ENCODE data around the gene CA10. TPM values are rescaled to one million over a fixed set of nuclear protein-coding genes. Genes with fewer than 3 reads are reported as not detected.

The CA10 gene
- total and polyA plus RNA-seq, 2 of the 4 experiments (the other 2 are of a cell fraction), result not detected

DNA sequence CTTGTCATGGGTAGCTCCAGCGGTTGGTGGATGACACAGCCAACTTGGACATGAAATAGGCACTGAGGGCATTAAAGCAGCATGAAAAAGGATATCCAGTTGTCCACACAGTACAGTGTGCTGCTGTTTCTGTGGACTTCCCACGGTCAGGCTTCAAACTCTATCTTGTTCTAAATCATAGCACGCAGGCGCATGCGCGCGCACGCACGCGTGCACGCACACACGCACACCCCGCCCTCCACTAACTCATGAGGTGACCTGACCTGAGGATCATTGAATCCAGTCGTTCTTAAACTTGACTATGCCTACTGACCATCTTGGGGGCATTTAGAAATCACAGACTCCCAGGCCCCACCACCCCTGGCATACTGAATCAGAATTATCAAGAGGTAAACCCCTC, 361.4 kb downstream of the CA10 start:
- Histone ChIP-seq H2BK20ac (ENCODE audit: low read depth, low read length) (no peak overlapping the region), H3K79me1 (ENCODE audit: low read depth in 1 of 2, low read length in 2 of 2) (no peaks in the 10 kb centered on the region), H3K23ac (ENCODE audit: low read depth, low read length) (no peak overlapping the region), H3K56ac (ENCODE audit: extremely low read depth, insufficient read depth, low read length) (no peak overlapping the region), H4K8ac (ENCODE audit: low read depth in 2 of 2, low read length in 2 of 2) (no peak overlapping the region), H4K5ac (ENCODE audit: low read depth, low read length) (no peak overlapping the region), H3K36me3 (ENCODE audit: control insufficient read depth, insufficient read depth, low read length) (no peaks in the 10 kb centered on the region), H3K27ac (ENCODE audit: insufficient read depth, low read length) (no peak overlapping the region), H2BK15ac (ENCODE audit: low read depth, low read length) (no peak overlapping the region), H2BK120ac (ENCODE audit: low read depth, low read length) (no peak overlapping the region), H3K9me1 (ENCODE audit: insufficient read depth, low read length) (no peaks in the 10 kb centered on the region), H3K9ac (ENCODE audit: low read depth, low read length) (no peak overlapping the region), H2AFZ (replicated peaks; ENCODE audit: low read length, poor library complexity) (no peak overlapping the region), H3K14ac (replicated peaks; ENCODE audit: low read depth, low read length) (no peak overlapping the region), H2AK5ac (ENCODE audit: low read depth, low read length) (no peak overlapping the region), H3K4ac (ENCODE audit: low read depth, low read length) (no peak overlapping the region), H3K4me2 (ENCODE audit: low read depth, low read length) (no peak overlapping the region), H2AK9ac (replicated peaks; ENCODE audit: low read depth, low read length, poor library complexity) (no peak overlapping the region), H3K18ac (ENCODE audit: low read depth, low read length) (no peak overlapping the region), H3K9me3 (ENCODE audit: control insufficient read depth, insufficient read depth, low read length) (peaks cover 17% of the 10 kb centered on the region), H3K4me1 (ENCODE audit: control insufficient read depth, insufficient read depth, low read length) (no peaks in the 10 kb centered on the region), H3K4me3 (ENCODE audit: insufficient read depth, low read depth, low read length) (no peak overlapping the region), H4K20me1 (ENCODE audit: insufficient read depth, low read length) (no peaks in the 10 kb centered on the region), H2BK5ac (ENCODE audit: low read depth, low read length, poor library complexity, severe bottlenecking) (no peak overlapping the region), H4K91ac (ENCODE audit: insufficient read depth, low read depth, low read length) (no peak overlapping the region), H3K27me3 (ENCODE audit: control insufficient read depth, insufficient read depth, low read length) (no peaks in the 10 kb centered on the region)
- WGBS, 2 experiments (ENCODE audit: extremely low coverage in 2 of 2, insufficient read length in 1 of 2), result 84% methylated on average over 13 of the region's 14 CpGs; no CpG with 5 or more reads in 1 of the 2 experiments
- POLR2A ChIA-PET (ENCODE audit: unreplicated experiment), result no interaction called here
- dilution Hi-C loops (cut with HindIII; ENCODE audit: low sequenced_read_pairs, unreplicated experiment), result no loop called here
- intact Hi-C loops (cut with micrococcal nuclease), result no loop called here
- BruUV-seq (replicated peaks), result no TSS peak
- ATAC-seq (ENCODE audit: low read depth) (no peak), DNase-seq (no peak)
- TF ChIP-seq MAZ (IDR thresholded peaks at IDR 0.05; ENCODE audit: borderline replicate concordance, low read depth, low read length) (no peak), MAFK (IDR thresholded peaks at IDR 0.05; ENCODE audit: low read depth, low read length) (no peak)
- CTCF ChIA-PET, result no interaction called here
- in situ Hi-C loops (cut with MboI; ENCODE audit: low sequenced_read_pairs), result no loop called here
